ENCODE measurements around the gene RASSF3. TPM values are rescaled to one million over a fixed set of nuclear protein-coding genes. Genes with fewer than 3 reads are reported as not detected.

The RASSF3 gene
- total RNA-seq, 1 donor from 2014 or later: 14.9 TPM

- no peak for DNase-seq (ENCODE audit: low read depth)
- TF ChIP-seq, protein P1, sequence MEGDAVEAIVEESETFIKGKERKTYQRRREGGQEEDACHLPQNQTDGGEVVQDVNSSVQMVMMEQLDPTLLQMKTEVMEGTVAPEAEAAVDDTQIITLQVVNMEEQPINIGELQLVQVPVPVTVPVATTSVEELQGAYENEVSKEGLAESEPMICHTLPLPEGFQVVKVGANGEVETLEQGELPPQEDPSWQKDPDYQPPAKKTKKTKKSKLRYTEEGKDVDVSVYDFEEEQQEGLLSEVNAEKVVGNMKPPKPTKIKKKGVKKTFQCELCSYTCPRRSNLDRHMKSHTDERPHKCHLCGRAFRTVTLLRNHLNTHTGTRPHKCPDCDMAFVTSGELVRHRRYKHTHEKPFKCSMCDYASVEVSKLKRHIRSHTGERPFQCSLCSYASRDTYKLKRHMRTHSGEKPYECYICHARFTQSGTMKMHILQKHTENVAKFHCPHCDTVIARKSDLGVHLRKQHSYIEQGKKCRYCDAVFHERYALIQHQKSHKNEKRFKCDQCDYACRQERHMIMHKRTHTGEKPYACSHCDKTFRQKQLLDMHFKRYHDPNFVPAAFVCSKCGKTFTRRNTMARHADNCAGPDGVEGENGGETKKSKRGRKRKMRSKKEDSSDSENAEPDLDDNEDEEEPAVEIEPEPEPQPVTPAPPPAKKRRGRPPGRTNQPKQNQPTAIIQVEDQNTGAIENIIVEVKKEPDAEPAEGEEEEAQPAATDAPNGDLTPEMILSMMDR (conservative IDR thresholded peaks at IDR 0.05; ENCODE audit: low read depth, low read length): no peak
- H3K4me3 ChIP-seq (ENCODE audit: low read depth, low read length): no peak overlapping the region
Measured at GRCh38 chr12:64682572-64683277, 72.4 kb downstream of the RASSF3 start.

GRCh38 chr12:64683816-64684543, 73.7 kb downstream of the RASSF3 start:
- no peak overlapping the region for H3K4me3 ChIP-seq (ENCODE audit: low read depth, low read length)
- no peak for DNase-seq (ENCODE audit: low read depth)
- TF ChIP-seq, protein P1 (conservative IDR thresholded peaks at IDR 0.05; ENCODE audit: low read depth, low read length): no peak

GRCh38 chr12:64685050-64685449, 74.8 kb downstream of the RASSF3 start:
- H3K4me3 ChIP-seq (ENCODE audit: low read depth, low read length): no peak overlapping the region
- no peak for DNase-seq (ENCODE audit: low read depth)
- TF ChIP-seq, protein P1 (conservative IDR thresholded peaks at IDR 0.05; ENCODE audit: low read depth, low read length): no peak

GRCh38 chr12:64685605-64686004, 75.3 kb downstream of the RASSF3 start:
- DNase-seq (ENCODE audit: low read depth): no peak
- no peak overlapping the region for H3K4me3 ChIP-seq (ENCODE audit: low read depth, low read length)
- TF ChIP-seq, protein P1 (conservative IDR thresholded peaks at IDR 0.05; ENCODE audit: low read depth, low read length): no peak

DNA sequence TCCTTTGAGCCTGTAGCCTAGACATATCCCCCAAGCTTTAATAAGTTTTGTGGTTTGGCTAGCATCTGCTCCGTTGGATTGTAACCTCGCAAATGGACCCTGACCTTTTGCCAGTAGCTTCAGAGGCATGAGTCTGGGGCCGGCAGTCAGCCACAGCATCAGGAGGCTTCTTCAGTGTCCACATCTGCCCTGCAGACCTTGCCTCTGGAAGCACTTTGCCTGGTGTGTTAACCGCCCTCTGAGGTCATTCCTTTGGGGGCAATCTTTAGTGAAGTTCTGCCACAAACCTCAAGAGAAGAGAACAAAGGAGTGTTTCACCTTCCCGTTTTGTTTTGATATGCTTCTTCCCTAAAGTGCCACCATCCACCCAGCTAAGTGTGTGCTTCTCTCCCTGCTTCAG, 77.5 kb downstream of the RASSF3 start:
- TF ChIP-seq, protein P1 (conservative IDR thresholded peaks at IDR 0.05; ENCODE audit: low read depth, low read length): no peak
- H3K4me3 ChIP-seq (ENCODE audit: low read depth, low read length): no peak overlapping the region
- DNase-seq (ENCODE audit: low read depth): no peak

DNA sequence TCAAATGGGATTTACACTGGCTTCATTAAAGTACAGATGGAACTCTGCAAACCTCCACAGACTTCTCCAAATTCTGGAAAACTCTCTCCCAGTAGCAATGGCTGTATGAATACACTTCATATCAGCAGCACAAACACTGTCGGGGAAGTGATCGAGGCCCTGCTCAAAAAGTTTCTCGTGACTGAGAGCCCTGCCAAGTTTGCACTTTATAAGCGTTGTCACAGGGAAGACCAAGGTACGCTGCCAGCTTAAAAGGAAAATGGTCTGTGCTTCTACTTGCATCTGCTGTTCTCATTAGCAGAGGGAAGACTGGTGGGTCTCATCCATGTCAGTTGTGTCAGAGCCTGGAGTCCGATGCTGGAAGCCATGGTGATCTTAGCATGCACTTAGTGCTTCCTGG, 77.9 kb downstream of the RASSF3 start:
- TF ChIP-seq, protein P1 (conservative IDR thresholded peaks at IDR 0.05; ENCODE audit: low read depth, low read length): no peak
- no peak overlapping the region for H3K4me3 ChIP-seq (ENCODE audit: low read depth, low read length)
- DNase-seq (ENCODE audit: low read depth): no peak
